Esophagus (tissue), 2 donors: ENCODE measurements around the gene PRR5L. TPM values are rescaled to one million over a fixed set of nuclear protein-coding genes. Genes with fewer than 3 reads are reported as not detected.

Experiments
- polyA plus RNA-seq, 2 donors: library from polyadenylated mRNA; stranded (reverse); fragments of 200-250 nt; gene quantifications; one replicate each; pipeline ENCODE4 v1.2.3, GENCODE V29; 2013
- donor health status: healthy with polysubstance abuse.
- donor health status: Bipolar disorder and iron deficiency.

Gene PRR5L
- polyA plus RNA-seq, 2 donors: 1.1 to 1.3 TPM

Other genes with a start within 250 kb of the PRR5L start
- 10 to 100 TPM; 21.0 to 33.5 TPM for gene COMMD9, start 6.9 kb upstream of the PRR5L start, polyA plus RNA-seq
- gene TRAF6, start 214.0 kb downstream of the PRR5L start, polyA plus RNA-seq: 1 to 10 TPM; 1.9 to 3.7 TPM